Activated CD8-positive, alpha-beta memory T cell treated with anti-CD3 and anti-CD28 coated beads, Interleukin-2, amount 50 U/mL, for 1 hour (primary cell): ENCODE data around the gene CELF6.

ENCODE experiments used
- DNase-seq: peaks from one replicate; pipeline ENCODE4 v3.0.0-alpha.2; 2020; ENCODE audit errors: extremely low read depth

Gene CELF6

GRCh38 chr15:72272213-72272996, 47.6 kb downstream of the CELF6 start, which contains the start of gene PARP6:
Gene PARP6, minus strand, starts transcription at chr15:72272554. Its CDS starts 5,077 bp downstream, at chr15:72267477.
- peak; percentile 94 for DNase-seq

GRCh38 chr15:72271895-72272212, 48.1 kb downstream of the CELF6 start:
- DNase-seq = no peak

GRCh38 chr15:72271221-72271620, 48.7 kb downstream of the CELF6 start:
- no peak for DNase-seq

GRCh38 chr15:72269739-72270138, 50.2 kb downstream of the CELF6 start:
- DNase-seq = no peak

- no peak for DNase-seq
These were observed 54.9 kb downstream of the CELF6 start for GRCh38 chr15:72265031-72265430.

GRCh38 chr15:72252663-72253299, 67.2 kb downstream of the CELF6 start:
- DNase-seq = no peak

GRCh38 chr15:72249142-72249810, 70.7 kb downstream of the CELF6 start:
- DNase-seq = no peak

GRCh38 chr15:72248514-72248913, 71.4 kb downstream of the CELF6 start:
- DNase-seq = no peak

GRCh38 chr15:72242775-72243370, 77.1 kb downstream of the CELF6 start:
- no peak for DNase-seq

GRCh38 chr15:72239652-72240051, 80.3 kb downstream of the CELF6 start:
- no peak for DNase-seq

- no peak for DNase-seq
These were observed 81.4 kb downstream of the CELF6 start for GRCh38 chr15:72238586-72238985.

GRCh38 chr15:72237853-72238224, 82.1 kb downstream of the CELF6 start:
- no peak for DNase-seq

GRCh38 chr15:72237029-72237852, 82.7 kb downstream of the CELF6 start:
- no peak for DNase-seq

GRCh38 chr15:72236381-72237003, 83.5 kb downstream of the CELF6 start:
- DNase-seq = no peak

GRCh38 chr15:72235298-72235697, 84.7 kb downstream of the CELF6 start:
- no peak for DNase-seq
